ENCODE measurements around the gene ACBD4. TPM values are rescaled to one million over a fixed set of nuclear protein-coding genes. Genes with fewer than 3 reads are reported as not detected.

The ACBD4 gene
- total RNA-seq, 1 donor from 2014 or later = 7.1 TPM

DNA sequence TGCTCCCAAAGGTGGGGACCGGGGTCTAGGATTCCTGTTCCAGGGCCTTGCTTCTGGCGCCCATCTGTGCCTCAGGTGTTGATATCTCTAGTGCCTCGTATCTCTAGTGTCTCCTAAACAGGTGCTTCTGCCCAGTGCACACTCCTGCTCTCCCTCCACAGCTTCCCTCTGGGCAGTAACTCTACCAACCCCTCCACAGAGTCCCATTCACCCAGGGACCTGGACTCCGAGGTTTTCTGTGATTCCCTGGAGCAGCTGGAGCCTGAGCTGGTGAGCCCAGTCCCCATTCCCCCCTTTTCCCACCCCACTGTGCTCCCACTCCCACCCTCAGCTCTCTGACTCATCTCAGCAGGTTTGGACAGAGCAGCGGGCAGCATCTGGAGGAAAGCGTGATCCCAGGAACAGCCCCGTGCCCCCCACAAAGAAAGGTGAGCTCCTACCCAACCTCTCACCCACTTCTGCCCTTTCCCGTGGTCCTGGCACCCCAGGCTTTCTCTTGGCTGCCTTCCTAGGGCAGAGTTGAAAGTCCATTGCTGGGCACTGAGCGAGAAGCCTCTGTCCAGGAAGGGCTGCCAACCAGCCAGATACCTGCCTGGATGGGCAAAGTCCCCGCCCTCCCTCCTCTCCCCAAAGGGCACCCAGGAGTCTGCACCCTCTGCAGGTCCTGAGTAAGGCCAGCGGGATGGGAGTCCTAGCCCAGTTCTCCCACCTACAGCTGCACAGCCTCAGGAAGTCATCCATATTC is 2.2 kb downstream of the ACBD4 start:
- no peak for DNase-seq (ENCODE audit: low read depth)
- H3K4me3 ChIP-seq (ENCODE audit: low read depth, low read length) = no peak overlapping the region
- H3K27me3 ChIP-seq (ENCODE audit: control insufficient read depth, insufficient read depth, low read length) = no peaks in the 10 kb centered on the region
- no peaks in the 10 kb centered on the region for H3K36me3 ChIP-seq (ENCODE audit: control insufficient read depth, insufficient read depth, low read length)
- TF ChIP-seq, protein P1, sequence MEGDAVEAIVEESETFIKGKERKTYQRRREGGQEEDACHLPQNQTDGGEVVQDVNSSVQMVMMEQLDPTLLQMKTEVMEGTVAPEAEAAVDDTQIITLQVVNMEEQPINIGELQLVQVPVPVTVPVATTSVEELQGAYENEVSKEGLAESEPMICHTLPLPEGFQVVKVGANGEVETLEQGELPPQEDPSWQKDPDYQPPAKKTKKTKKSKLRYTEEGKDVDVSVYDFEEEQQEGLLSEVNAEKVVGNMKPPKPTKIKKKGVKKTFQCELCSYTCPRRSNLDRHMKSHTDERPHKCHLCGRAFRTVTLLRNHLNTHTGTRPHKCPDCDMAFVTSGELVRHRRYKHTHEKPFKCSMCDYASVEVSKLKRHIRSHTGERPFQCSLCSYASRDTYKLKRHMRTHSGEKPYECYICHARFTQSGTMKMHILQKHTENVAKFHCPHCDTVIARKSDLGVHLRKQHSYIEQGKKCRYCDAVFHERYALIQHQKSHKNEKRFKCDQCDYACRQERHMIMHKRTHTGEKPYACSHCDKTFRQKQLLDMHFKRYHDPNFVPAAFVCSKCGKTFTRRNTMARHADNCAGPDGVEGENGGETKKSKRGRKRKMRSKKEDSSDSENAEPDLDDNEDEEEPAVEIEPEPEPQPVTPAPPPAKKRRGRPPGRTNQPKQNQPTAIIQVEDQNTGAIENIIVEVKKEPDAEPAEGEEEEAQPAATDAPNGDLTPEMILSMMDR (IDR thresholded peaks at IDR 0.05; ENCODE audit: insufficient read depth, low read length, poor library complexity, severe bottlenecking) = no peak

DNA sequence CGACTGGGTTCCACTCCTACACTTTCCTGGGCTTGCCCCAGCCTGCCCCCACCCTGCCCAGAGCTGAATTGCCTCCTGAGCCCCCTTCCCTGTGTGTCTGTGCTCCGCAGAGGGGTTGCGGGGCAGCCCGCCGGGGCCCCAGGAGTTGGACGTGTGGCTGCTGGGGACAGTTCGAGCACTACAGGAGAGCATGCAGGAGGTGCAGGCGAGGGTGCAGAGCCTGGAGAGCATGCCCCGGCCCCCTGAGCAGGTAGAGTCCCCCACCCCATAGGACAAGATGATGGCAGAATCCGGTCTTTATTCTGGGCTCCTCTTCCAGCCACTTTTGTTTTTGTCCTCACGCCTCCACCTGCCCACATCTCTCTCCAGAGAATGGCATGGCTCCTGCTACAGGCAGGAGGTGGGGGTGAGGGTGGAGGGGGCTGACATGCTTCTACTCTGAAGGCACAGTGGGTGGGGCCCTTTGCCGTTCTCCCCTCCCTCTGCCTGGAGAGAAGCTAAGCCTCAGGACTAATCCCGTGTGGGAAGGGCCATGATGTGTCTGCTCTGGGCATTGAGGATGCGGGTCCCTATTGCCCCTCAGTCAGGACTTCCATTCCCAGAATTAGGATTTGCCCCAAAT is 3.5 kb downstream of the ACBD4 start:
- Histone ChIP-seq H3K36me3 (ENCODE audit: control insufficient read depth, insufficient read depth, low read length) (no peaks in the 10 kb centered on the region), H3K4me3 (ENCODE audit: low read depth, low read length) (no peak overlapping the region), H3K27me3 (ENCODE audit: control insufficient read depth, insufficient read depth, low read length) (no peaks in the 10 kb centered on the region)
- TF ChIP-seq, protein P1 (IDR thresholded peaks at IDR 0.05; ENCODE audit: insufficient read depth, low read length, poor library complexity, severe bottlenecking) = no peak
- no peak for DNase-seq (ENCODE audit: low read depth)

DNA sequence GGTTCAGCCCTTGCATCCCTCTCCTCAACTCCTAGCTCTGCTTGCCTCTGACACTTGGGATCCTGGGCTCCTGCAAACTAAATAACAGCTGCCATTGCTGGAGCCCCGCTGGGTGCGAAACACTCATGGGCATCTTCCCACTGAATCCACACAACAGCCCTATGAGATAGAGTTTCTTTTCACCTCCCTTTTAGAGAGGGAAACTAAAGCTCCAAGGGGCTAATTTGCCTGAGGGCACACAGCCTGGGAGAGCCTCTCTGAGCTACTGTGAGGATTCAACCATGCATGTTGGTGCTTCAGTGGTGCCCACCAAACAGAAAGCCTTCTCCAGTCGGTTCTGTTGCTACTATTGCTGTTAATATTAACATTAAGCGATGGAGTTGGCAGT is 4.0 kb downstream of the ACBD4 start:
- no peak for DNase-seq (ENCODE audit: low read depth)
- Histone ChIP-seq H3K4me3 (ENCODE audit: low read depth, low read length) (no peak overlapping the region), H3K36me3 (ENCODE audit: control insufficient read depth, insufficient read depth, low read length) (no peaks in the 10 kb centered on the region), H3K27me3 (ENCODE audit: control insufficient read depth, insufficient read depth, low read length) (no peaks in the 10 kb centered on the region)
- TF ChIP-seq, protein P1 (IDR thresholded peaks at IDR 0.05; ENCODE audit: insufficient read depth, low read length, poor library complexity, severe bottlenecking) = no peak

DNA sequence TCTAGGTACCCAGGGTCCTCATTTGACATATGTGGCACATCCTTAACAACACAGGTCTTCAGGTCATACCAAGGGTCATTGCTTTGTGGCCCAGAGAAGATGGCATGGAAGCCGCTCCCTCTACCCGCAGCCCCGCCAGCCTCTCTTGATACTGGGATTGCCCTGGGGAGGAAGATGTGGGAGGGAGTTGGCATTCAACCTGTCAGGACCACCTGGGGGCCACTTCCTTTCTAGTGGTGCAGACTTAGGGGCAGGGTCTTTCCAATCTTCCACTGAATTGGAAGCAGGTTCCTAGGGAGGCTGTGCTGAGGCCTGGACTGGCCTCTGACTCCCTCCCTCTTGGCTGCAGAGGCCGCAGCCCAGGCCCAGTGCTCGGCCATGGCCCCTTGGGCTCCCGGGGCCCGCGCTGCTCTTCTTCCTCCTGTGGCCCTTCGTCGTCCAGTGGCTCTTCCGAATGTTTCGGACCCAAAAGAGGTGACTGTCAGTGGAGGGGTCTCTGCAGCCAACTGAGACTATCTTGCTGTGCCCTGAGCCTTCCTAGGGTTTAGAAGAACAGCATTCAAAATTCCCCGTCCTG is 7.7 kb downstream of the ACBD4 start:
- H3K36me3 ChIP-seq (ENCODE audit: control insufficient read depth, insufficient read depth, low read length) = no peaks in the 10 kb centered on the region
- DNase-seq (ENCODE audit: low read depth) = no peak
- H3K4me3 ChIP-seq (ENCODE audit: low read depth, low read length) = no peak overlapping the region
- no peaks in the 10 kb centered on the region for H3K27me3 ChIP-seq (ENCODE audit: control insufficient read depth, insufficient read depth, low read length)
- TF ChIP-seq, protein P1 (IDR thresholded peaks at IDR 0.05; ENCODE audit: insufficient read depth, low read length, poor library complexity, severe bottlenecking) = no peak

DNA sequence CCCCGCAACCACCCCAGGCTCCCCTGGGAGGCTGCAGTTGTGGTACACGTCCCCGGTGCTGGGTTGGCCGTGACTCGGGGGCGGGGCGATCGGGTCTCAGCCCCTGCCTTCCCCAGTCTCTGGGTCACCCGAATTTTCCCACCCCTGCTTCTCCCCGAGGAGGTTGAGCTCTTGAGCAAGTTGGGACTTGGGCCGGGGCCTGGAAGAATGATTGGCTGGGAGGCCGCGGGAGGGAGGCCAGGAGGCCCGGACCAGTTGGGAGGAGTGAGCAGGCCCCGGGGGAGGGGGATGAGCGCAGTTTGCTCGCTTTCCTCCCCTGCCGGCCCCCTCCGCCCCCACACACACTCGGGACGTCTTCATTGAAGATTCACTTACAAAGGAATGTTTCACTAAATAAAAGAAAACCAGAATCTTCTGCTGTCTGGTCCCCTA is 8.3 kb downstream of the ACBD4 start:
- H3K4me3 ChIP-seq (ENCODE audit: low read depth, low read length) = no peak overlapping the region
- DNase-seq (ENCODE audit: low read depth) = no peak

More for the DNA sequence above, 8.3 kb downstream of the ACBD4 start:
- Histone ChIP-seq H3K27me3 (ENCODE audit: control insufficient read depth, insufficient read depth, low read length) (no peaks in the 10 kb centered on the region), H3K36me3 (ENCODE audit: control insufficient read depth, insufficient read depth, low read length) (no peaks in the 10 kb centered on the region)
- TF ChIP-seq, protein P1 (IDR thresholded peaks at IDR 0.05; ENCODE audit: insufficient read depth, low read length, poor library complexity, severe bottlenecking) = no peak
